Measurements from ENCODE around the gene OR6C75.
A peak's percentile ranks its signal among the peaks of the same experiment; 100 is the strongest.
"Not testable (repeated sequence)": the region's sequence is repeated elsewhere in the genome, so short reads cannot be mapped to it uniquely, and the experiment has no call there.

Gene OR6C75

DNA sequence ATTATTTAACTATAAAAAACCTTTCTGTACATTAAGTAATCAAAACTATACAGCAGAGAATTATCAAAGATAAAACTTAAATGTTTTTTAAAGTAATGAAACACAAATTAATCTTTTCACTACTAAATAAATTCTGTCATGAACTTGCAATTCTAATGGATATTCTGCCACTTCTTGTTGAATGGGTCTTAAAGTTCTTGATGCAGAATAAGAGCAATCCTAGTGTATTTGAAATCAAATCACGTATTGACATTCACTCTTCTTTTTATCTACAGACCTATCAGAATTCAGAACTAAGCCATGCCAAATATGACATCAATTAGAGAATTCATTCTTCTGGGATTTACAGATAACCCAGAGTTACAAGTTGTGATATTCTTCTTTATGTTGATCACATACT lies 37.5 kb downstream of the OR6C75 start, which contains the start of gene OR6C65:
TSS of gene OR6C65 (plus strand) at position 301 of the 400 bp plus-strand sequence. CDS start at position 301, 0 bp downstream.
- no peak for ATAC-seq
- TF ChIP-seq CREB5 (CRISPR knock-in tag; IDR thresholded peaks at IDR 0.05; ENCODE audit: low read depth), result no peak
- TF ChIP-seq SNAI2 (CRISPR knock-in tag; IDR thresholded peaks at IDR 0.05), result no peak

DNA sequence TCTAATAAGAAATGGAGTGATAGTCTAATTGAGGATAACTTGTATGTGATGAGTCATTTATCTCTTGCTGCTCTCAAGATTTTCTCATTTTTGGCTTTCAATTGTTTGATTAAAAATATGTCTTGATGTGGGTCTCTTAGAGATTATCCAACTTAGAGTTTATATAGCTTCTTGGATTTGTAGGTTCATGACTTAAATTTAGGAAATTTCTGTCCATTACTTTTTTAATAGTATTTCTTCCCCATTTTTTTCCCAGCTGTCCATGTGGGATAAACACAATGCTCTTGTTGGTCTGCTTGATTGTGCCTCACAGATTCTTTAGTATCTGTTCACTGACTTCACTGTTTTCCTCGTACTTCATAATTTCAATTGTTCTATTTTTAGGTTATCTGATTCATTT lies 45.1 kb downstream of the OR6C75 start:
- ATAC-seq, result no peak
- TF ChIP-seq CSDC2 (CRISPR knock-in tag; IDR thresholded peaks at IDR 0.05), result no peak
- TF ChIP-seq CSRNP3 (CRISPR knock-in tag; IDR thresholded peaks at IDR 0.05), result no peak
- TF ChIP-seq SNAI2 (CRISPR knock-in tag; IDR thresholded peaks at IDR 0.05), result no peak
- TF ChIP-seq, protein P1, sequence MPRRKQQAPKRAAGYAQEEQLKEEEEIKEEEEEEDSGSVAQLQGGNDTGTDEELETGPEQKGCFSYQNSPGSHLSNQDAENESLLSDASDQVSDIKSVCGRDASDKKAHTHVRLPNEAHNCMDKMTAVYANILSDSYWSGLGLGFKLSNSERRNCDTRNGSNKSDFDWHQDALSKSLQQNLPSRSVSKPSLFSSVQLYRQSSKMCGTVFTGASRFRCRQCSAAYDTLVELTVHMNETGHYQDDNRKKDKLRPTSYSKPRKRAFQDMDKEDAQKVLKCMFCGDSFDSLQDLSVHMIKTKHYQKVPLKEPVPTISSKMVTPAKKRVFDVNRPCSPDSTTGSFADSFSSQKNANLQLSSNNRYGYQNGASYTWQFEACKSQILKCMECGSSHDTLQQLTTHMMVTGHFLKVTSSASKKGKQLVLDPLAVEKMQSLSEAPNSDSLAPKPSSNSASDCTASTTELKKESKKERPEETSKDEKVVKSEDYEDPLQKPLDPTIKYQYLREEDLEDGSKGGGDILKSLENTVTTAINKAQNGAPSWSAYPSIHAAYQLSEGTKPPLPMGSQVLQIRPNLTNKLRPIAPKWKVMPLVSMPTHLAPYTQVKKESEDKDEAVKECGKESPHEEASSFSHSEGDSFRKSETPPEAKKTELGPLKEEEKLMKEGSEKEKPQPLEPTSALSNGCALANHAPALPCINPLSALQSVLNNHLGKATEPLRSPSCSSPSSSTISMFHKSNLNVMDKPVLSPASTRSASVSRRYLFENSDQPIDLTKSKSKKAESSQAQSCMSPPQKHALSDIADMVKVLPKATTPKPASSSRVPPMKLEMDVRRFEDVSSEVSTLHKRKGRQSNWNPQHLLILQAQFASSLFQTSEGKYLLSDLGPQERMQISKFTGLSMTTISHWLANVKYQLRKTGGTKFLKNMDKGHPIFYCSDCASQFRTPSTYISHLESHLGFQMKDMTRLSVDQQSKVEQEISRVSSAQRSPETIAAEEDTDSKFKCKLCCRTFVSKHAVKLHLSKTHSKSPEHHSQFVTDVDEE (CRISPR knock-in tag; IDR thresholded peaks at IDR 0.05), result no peak
- no peak for TF ChIP-seq ARNTL (CRISPR knock-in tag; IDR thresholded peaks at IDR 0.05; ENCODE audit: borderline replicate concordance, low read depth)
- no peak for TF ChIP-seq ESRRG (CRISPR knock-in tag; IDR thresholded peaks at IDR 0.05)
- TF ChIP-seq GLIS3 (CRISPR knock-in tag; IDR thresholded peaks at IDR 0.05), result no peak
- TF ChIP-seq ISL1 (CRISPR knock-in tag; IDR thresholded peaks at IDR 0.05), result no peak
- TF ChIP-seq, protein P2, sequence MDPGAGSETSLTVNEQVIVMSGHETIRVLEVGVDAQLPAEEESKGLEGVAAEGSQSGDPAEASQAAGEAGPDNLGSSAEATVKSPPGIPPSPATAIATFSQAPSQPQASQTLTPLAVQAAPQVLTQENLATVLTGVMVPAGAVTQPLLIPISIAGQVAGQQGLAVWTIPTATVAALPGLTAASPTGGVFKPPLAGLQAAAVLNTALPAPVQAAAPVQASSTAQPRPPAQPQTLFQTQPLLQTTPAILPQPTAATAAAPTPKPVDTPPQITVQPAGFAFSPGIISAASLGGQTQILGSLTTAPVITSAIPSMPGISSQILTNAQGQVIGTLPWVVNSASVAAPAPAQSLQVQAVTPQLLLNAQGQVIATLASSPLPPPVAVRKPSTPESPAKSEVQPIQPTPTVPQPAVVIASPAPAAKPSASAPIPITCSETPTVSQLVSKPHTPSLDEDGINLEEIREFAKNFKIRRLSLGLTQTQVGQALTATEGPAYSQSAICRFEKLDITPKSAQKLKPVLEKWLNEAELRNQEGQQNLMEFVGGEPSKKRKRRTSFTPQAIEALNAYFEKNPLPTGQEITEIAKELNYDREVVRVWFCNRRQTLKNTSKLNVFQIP (CRISPR knock-in tag; IDR thresholded peaks at IDR 0.05; ENCODE audit: borderline replicate concordance, low read depth), result no peak
- no peak for TF ChIP-seq ZNF8 (CRISPR knock-in tag; IDR thresholded peaks at IDR 0.05)
- no peak for TF ChIP-seq PPARA (CRISPR knock-in tag; IDR thresholded peaks at IDR 0.05; ENCODE audit: borderline replicate concordance)
- no peak for TF ChIP-seq RARB (CRISPR knock-in tag; IDR thresholded peaks at IDR 0.05)
- TF ChIP-seq BACH2 (CRISPR knock-in tag; IDR thresholded peaks at IDR 0.05; ENCODE audit: borderline replicate concordance), result no peak
- TF ChIP-seq TCF4 (CRISPR knock-in tag; IDR thresholded peaks at IDR 0.05; ENCODE audit: borderline replicate concordance), result no peak
- no peak for TF ChIP-seq CREB5 (CRISPR knock-in tag; IDR thresholded peaks at IDR 0.05; ENCODE audit: low read depth)

DNA sequence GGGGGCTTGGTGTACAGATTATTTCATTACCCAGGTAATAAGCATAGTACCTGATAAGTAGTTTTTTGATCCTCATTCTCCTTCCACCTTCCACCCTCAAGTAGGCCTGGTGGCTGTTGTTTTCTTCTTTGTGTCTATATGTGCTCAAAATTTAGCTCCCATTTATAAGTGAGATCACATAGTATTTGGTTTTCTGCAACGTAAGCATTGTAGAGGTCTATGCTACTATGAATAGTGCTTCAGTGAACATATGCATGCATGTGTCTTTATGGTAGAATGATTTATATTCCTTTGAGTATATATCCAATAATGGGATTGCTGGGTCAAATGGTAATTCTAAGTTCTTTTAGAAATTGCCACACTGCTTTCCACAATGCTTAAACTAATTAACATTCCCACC lies 46.4 kb downstream of the OR6C75 start:
- ATAC-seq, result not testable (repeated sequence)

DNA sequence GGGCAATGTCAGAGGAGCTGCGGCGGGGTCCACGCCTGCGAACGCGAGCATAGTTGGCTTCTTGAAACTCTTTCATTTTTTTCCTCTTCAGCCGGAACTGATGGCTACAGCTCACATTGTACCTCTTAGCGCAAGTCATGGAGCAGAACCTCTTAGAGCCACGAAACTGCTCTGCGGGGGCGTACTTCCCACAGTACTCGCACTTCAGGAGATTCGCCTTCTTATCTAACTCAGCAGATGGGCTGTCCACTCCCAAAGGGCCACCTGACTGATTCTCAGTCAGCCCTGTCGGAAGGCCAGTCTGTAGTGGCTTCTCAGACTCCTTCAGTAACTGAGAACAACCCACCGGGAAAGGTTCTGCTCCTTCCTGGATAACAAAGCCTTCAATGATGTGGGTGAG lies 49.4 kb downstream of the OR6C75 start:
- ATAC-seq, result not testable (repeated sequence)

DNA sequence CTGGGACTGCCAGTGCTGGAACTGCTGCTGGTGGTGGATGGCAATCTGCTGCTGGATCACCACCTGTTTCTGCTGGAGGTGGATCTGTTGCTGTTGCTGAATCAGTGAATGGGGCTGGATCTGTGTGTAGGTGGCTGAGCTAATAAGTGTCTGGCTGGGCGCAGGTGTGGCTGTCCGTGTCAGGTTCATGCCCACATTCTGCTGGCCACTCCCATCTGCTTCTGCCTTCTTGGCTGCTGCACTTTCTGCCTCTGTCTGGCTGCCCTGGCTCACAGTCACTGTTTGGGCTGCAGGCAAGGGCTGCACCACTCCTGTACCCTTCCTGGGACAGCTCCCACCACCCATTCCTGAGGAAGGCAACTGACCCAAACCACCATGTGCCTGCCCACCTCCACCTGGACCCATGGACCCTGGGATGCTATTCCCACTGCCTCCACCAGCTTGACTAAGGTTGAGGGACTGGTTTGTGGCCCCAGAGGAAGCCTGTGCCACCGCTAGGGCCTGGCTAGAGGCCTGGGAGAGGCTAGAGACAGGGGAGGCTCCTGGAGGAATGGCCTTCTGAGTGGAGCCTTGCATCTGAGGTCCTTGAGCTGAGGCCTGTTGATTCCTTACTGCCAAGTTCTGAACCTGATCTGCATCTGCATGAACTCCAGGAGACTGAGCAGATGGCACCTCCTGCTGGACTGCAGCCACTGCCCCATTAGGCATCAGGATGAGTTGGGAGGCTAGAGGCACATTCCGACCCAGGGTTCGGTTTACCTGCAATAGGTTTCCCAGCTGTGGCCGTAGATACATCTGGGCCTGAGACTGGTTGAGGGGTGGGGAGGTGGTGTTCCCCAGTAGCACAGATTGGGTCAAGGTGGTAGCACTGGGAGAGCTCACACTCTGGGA lies 51.0 kb downstream of the OR6C75 start:
- not testable (repeated sequence) for ATAC-seq

- ATAC-seq, result peak; percentile 30
These were observed 51.6 kb downstream of the OR6C75 start for GRCh38 chr12:55414396-55414823.

DNA sequence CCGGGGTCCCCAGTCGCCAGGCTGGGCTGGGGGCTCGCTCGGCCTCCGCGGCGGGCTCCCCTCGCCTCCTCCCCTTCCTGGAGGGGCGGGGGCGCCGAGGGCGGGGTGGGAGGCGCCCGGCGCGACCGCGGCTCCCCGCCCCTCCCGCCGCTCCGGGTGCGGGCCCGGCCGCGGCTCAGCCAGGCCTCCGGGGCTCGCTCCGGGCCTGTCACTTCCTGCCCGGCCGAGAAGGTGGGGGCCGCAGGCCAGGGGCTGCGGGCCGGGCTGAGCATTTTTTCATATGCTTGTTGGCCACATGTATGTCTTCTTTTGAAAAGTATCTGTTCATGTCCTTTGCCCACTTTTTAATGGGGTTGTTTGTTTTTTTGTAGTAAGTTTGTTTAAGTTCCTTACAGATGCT lies 52.1 kb downstream of the OR6C75 start:
- ATAC-seq, result peak; percentile 72

All from SK-N-SH treated with all-trans-retinoic acid at 6 μM for 48 hours (cell line).